Pancreas (tissue), 10 donors: ENCODE data around the gene TLE1. TPM values are rescaled to one million over a fixed set of nuclear protein-coding genes. Genes with fewer than 3 reads are reported as not detected.

Experiments used
- ATAC-seq, 4 donors: fragments of 200-7000 bp; cut with Tn5 transposase; one replicate each; pipeline versions ENCODE4 v1.8.0 to v1.9.1; 2020; ENCODE audit warnings: mild to moderate bottlenecking in 4 of 4, moderate library complexity in 4 of 4
- DNase-seq, 6 donors: peaks; one replicate each; pipeline ENCODE4 v3.0.0-alpha.2; 2020
- FAIRE-seq: peaks from 2 replicates; lab custom pipeline; 2012; peaks lifted over from hg19 to GRCh38; lab: Jason Lieb, UNC
- H3K27ac ChIP-seq, 4 donors: fragments of 200-600 bp; sonication (generic); 1 replicate in 3 of 4; 2 replicates in 1 of 4; pipeline versions ENCODE4 v1.5.0 to v1.8.0; 2020
- H3K27me3 ChIP-seq, 4 donors: fragments of 200-600 bp; one replicate each; pipeline ENCODE4 v1.8.0; 2021
- H3K36me3 ChIP-seq, 3 donors: fragments of 200-600 bp; sonication (generic) in 1 of 3; one replicate each; pipeline versions ENCODE4 v1.5.0 to v1.8.0; 2020 to 2021
- H3K4me1 ChIP-seq, 3 donors: fragments of 200-600 bp; one replicate each; pipeline ENCODE4 v1.8.0; 2021
- H3K4me3 ChIP-seq, 4 donors: fragments of 200-600 bp; sonication (generic) in 2 of 4; one replicate each; pipeline versions ENCODE4 v1.5.0 to v1.8.0; 2020 to 2021
- H3K9me3 ChIP-seq, 4 donors: fragments of 200-600 bp; one replicate each; pipeline ENCODE4 v1.8.0; 2021
- CTCF ChIP-seq, 4 donors: fragments of 200-600 bp; sonication (generic) in 3 of 4; IDR thresholded peaks; one replicate each; pipeline versions ENCODE4 v1.5.0 to v1.8.0; 2021; ENCODE audit warnings: antibody characterized with exemption in 4 of 4
- WGBS, 2 donors: extraction: QIAGEN DNeasy Blood & Tissue Kit; methylation state at CpG; one replicate each; pipeline ENCODE4 v1.1.7; 2013; 5-methylcytosine and 5-hydroxymethylcytosine counted together
- intact Hi-C, 3 donors: fragments of 100-400 bp; cut with DNase I; formaldehyde crosslinking; loops; one replicate each; pipeline versions ENCODE4 v1.11.1 to v1.14.2; 2022
- polyA plus RNA-seq, 2 donors: library from polyadenylated mRNA; stranded (reverse); fragments of 200-250 nt; gene quantifications; one replicate each; pipeline ENCODE4 v1.2.3, GENCODE V29; 2013
- total RNA-seq, 6 donors: library from RNA; stranded (reverse); fragmentation: NEBNext Ultra II Directional in 4 of 6; extraction: Animal tissue kit (Norgen Biotek cat#: 25700) in 4 of 6; gene quantifications; one replicate each; pipeline versions ENCODE4 v1.2.1 to v1.2.4, GENCODE V29; 2021 to 2023
- donor health status: healthy with polysubstance abuse.
- donor health status: DM: no; HTN: no; CAD: no; lungs with moderate emphysema.
- donor health status: DM: no; HTN: no; CAD: no.
- donor health status: control.
- donor health status: control.
- donor health status: Bipolar disorder and iron deficiency.
- donor health status: DM: yes; HTN: yes; CAD: no.
- donor health status: DM: no; HTN: no; CAD: no.
- donor health status: DM: no; HTN: no; CAD: no.
- donor health status: DM: yes; HTN: yes; CAD: no.

Gene TLE1
- total and polyA plus RNA-seq, 8 donors, result 15.1 to 38.9 (median 28.4) TPM

DNA sequence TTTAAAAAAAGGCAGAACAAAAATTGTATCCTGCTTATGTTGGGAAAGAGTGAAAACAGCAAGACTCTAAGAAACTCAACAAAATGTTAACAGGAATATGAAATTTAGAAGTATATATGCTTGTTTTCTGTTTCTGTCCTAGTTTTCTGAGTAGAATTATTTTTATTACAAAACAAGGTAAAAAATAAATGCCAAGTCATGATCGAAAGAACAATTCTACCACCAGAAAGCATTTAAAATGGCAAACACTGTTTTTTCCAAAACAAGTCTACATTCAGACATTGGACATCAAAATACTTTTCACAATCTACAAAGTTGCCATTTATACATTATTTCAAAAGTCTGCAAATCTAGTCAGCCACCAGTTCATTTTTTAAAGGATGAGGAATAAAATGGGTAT, 102.6 kb downstream of the TLE1 start:
- peaks cover 14 to 20% (median 17%) of the 10 kb centered on the region in 3 donors for H3K4me1 ChIP-seq
- no peak for FAIRE-seq
- no peaks in the 10 kb centered on the region for H3K27me3 ChIP-seq
- ATAC-seq, result no peak
- peaks cover 0 to 21% (median 0%) of the 10 kb centered on the region in 3 donors for H3K36me3 ChIP-seq
- no peaks in the 10 kb centered on the region for H3K9me3 ChIP-seq
- 86 to 97% methylated on average over 1 of the region's 1 CpG for WGBS, 2 donors
- no peak for DNase-seq
- intact Hi-C loops, result no loop called here
- no peak for TF ChIP-seq CTCF (IDR thresholded peaks at IDR 0.05)
- H3K27ac ChIP-seq, result peak overlapping the region; percentile 77 to 90 (median 82)
- H3K4me3 ChIP-seq, result no peak overlapping the region

GRCh38 chr9:81585191-81585763, 104.1 kb downstream of the TLE1 start:
- no peak for ATAC-seq

DNA sequence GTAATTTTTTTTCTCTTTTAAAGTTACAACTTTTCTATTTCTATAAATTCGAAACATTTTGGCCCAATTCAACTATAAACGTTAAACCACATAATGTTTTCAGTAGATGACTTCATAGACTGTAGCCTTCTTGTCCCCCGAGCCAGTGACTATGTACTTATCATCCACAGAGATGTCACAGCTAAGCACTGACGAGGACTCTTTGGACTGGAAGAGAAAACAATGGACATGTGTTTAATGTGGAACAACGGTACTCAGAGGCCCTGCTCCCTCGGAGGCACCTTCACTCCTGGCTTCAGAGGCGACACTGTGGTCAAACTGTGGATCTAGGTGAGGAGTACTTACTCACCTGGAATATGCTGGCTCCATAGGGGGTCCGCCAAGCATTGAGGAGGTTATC, 105.2 kb downstream of the TLE1 start:
- TF ChIP-seq CTCF (IDR thresholded peaks at IDR 0.05), result no peak
- intact Hi-C loops, result no loop called here
- Histone ChIP-seq H3K9me3 (no peaks in the 10 kb centered on the region), H3K36me3 (peaks cover 0 to 6% (median 0%) of the 10 kb centered on the region in 3 donors), H3K27me3 (no peaks in the 10 kb centered on the region), H3K4me1 (peaks cover 8 to 17% (median 17%) of the 10 kb centered on the region in 3 donors), H3K4me3 (no peak overlapping the region), H3K27ac (no peak overlapping the region)
- ATAC-seq (no peak), DNase-seq (no peak), FAIRE-seq (no peak)
- WGBS, 2 donors, result 92 to 96% methylated on average over 8 of the region's 8 CpGs

More at GRCh38 chr9:81585191-81585763, 104.1 kb downstream of the TLE1 start:
- no peaks in the 10 kb centered on the region for H3K9me3 ChIP-seq
- peaks cover 11 to 20% (median 17%) of the 10 kb centered on the region in 3 donors for H3K4me1 ChIP-seq
- no peak for DNase-seq
- H3K27ac ChIP-seq, result no peak overlapping the region
- H3K36me3 ChIP-seq, result peaks cover 0 to 12% (median 0%) of the 10 kb centered on the region in 3 donors
- 91 to 95% methylated on average over 11 of the region's 11 CpGs for WGBS, 2 donors
- FAIRE-seq, result no peak
- intact Hi-C loops, result no loop called here
- H3K27me3 ChIP-seq, result no peaks in the 10 kb centered on the region
- no peak for TF ChIP-seq CTCF (IDR thresholded peaks at IDR 0.05)
- H3K4me3 ChIP-seq, result no peak overlapping the region

DNA sequence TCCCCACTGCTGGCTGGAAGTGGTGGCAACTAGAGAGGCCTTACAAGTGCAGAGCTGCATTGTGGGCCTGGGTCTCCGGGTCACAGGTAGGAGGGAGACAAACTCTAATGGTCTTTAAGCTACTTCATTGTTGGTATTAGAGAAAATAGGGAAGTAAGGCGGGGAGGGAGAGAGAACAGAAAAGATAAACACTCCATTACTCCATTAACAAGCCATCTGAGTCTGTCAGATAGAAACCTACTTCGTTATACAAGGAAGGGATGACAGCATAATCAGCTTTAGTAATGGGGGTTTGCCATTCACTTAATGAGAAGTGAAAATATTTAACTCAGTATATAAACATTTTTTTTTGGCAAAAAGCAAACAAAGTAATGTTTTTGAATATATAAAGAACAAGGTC, 107.4 kb downstream of the TLE1 start:
- DNase-seq (no peak), FAIRE-seq (no peak), ATAC-seq (no peak)
- TF ChIP-seq CTCF (IDR thresholded peaks at IDR 0.05), result no peak
- peaks cover 0 to 6% (median 0%) of the 10 kb centered on the region in 3 donors for H3K36me3 ChIP-seq
- intact Hi-C loops, result no loop called here
- peaks cover 0 to 4% (median 4%) of the 10 kb centered on the region in 3 donors for H3K4me1 ChIP-seq
- H3K9me3 ChIP-seq, result no peaks in the 10 kb centered on the region
- no peaks in the 10 kb centered on the region for H3K27me3 ChIP-seq
- H3K4me3 ChIP-seq, result no peak overlapping the region
- 85 to 91% methylated on average over 3 of the region's 3 CpGs for WGBS, 2 donors
- no peak overlapping the region for H3K27ac ChIP-seq

DNA sequence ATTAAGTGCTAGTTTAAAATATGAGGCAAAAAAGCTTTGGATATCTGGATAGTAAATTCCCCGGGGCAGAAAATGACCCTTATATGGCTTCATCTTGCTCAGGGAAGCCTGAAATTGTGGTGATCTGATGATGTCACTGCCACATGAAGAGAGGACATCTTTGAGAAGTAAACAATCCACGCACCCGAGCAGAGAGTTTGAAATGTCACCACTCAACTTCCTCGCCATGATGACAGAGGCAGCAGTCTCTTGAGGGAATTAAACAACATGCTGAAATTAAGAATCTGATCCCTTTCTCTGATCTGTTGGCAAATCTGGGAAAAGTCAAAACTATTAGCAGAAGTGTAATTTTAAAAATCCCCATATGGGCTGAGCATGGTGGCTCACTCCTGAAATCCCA, 110.0 kb downstream of the TLE1 start:
- intact Hi-C loops, result no loop called here
- WGBS, 2 donors, result 93 to 96% methylated on average over 4 of the region's 4 CpGs
- Histone ChIP-seq H3K4me3 (no peak overlapping the region), H3K27ac (no peak overlapping the region), H3K9me3 (no peaks in the 10 kb centered on the region), H3K36me3 (peaks cover 0 to 6% (median 0%) of the 10 kb centered on the region in 3 donors), H3K4me1 (no peaks in the 10 kb centered on the region), H3K27me3 (no peaks in the 10 kb centered on the region)
- DNase-seq, result no peak
- no peak for ATAC-seq
- no peak for TF ChIP-seq CTCF (IDR thresholded peaks at IDR 0.05)
- FAIRE-seq, result no peak
